ENCODE results near the gene ELOVL1. TPM values are rescaled to one million over a fixed set of nuclear protein-coding genes. Genes with fewer than 3 reads are reported as not detected.
A peak's percentile ranks its signal among the peaks of the same experiment; 100 is the strongest.

The ELOVL1 gene
- total and polyA plus RNA-seq, 2 of the 13 experiments (the other 11 are each of a cell fraction or from before 2014, with no cell fraction given) = 55.2 to 77.4 TPM

- TF ChIP-seq GMEB2 (CRISPR knock-in tag; IDR thresholded peaks at IDR 0.05; ENCODE audit: low read depth) = 0 out of 2 replicates have a peak, but pooled peaks have one; percentile 23
- TF ChIP-seq ZKSCAN5 (CRISPR knock-in tag; IDR thresholded peaks at IDR 0.05) = no peak
- no peak for TF ChIP-seq ZBTB14 (CRISPR knock-in tag; IDR thresholded peaks at IDR 0.05)
- TF ChIP-seq ZNF20 (CRISPR knock-in tag; IDR thresholded peaks at IDR 0.05) = no peak; the same call in 1 of the 2 replicates
- no peak for TF ChIP-seq DBP (CRISPR knock-in tag; IDR thresholded peaks at IDR 0.05; ENCODE audit: not compliant biosample characterization)
- peak; percentile 67; the same call in 1 of the 2 replicates for TF ChIP-seq HDAC2 (CRISPR knock-in tag; IDR thresholded peaks at IDR 0.05)
- peak; percentile 72; the same call in 1 of the 3 replicates for TF ChIP-seq MXI1 (IDR thresholded peaks at IDR 0.05; ENCODE audit: borderline replicate concordance, low read depth, low read length)
- TF ChIP-seq MXD3 (CRISPR knock-in tag; IDR thresholded peaks at IDR 0.05) = 0 out of 2 replicates have a peak, but pooled peaks have one; percentile 33
- TF ChIP-seq ZNF607 (CRISPR knock-in tag; IDR thresholded peaks at IDR 0.05; ENCODE audit: borderline replicate concordance) = no peak
- no peak; the same call in 1 of the 2 replicates for TF ChIP-seq HNF4A (CRISPR knock-in tag; IDR thresholded peaks at IDR 0.05)
- TF ChIP-seq NFRKB (IDR thresholded peaks at IDR 0.05) = no peak
- peak; percentile 99 for TF ChIP-seq NR2C2 (CRISPR knock-in tag; IDR thresholded peaks at IDR 0.05; ENCODE audit: borderline replicate concordance)
- TF ChIP-seq SP140L (CRISPR knock-in tag; IDR thresholded peaks at IDR 0.05; ENCODE audit: borderline replicate concordance) = no peak
- TF ChIP-seq ZBTB44 (CRISPR knock-in tag; IDR thresholded peaks at IDR 0.05) = no peak
- peak; percentile 44; the same call in 1 of the 2 replicates for TF ChIP-seq SOX5 (CRISPR knock-in tag; IDR thresholded peaks at IDR 0.05; ENCODE audit: borderline replicate concordance)
- 0 out of 2 replicates have a peak, but pooled peaks have one; percentile 43 for TF ChIP-seq ZNF589 (CRISPR knock-in tag; conservative IDR thresholded peaks at IDR 0.05)
- no peak for TF ChIP-seq TRIM24 (CRISPR knock-in tag; IDR thresholded peaks at IDR 0.05)
- peak; percentile 80 for TF ChIP-seq MXD1 (CRISPR knock-in tag; IDR thresholded peaks at IDR 0.05)
- no peak for TF ChIP-seq RARG (CRISPR knock-in tag; IDR thresholded peaks at IDR 0.05; ENCODE audit: low read depth)
- TF ChIP-seq PCBP1 (IDR thresholded peaks at IDR 0.05; ENCODE audit: borderline replicate concordance, low read depth, low read length) = peak; percentile 89
- TF ChIP-seq KMT2A (CRISPR knock-in tag; IDR thresholded peaks at IDR 0.05) = peak; percentile 91
- TF ChIP-seq MBD4 (IDR thresholded peaks at IDR 0.05; ENCODE audit: borderline replicate concordance, low read length) = no peak
- TF ChIP-seq TOPORS (CRISPR knock-in tag; IDR thresholded peaks at IDR 0.05) = 0 out of 2 replicates have a peak, but pooled peaks have one; percentile 60
Measured at GRCh38 chr1:43389326-43390313, 21.8 kb upstream of the ELOVL1 start, which contains the start of the genes MED8 and SZT2 (continued).
